ENCODE results near the gene MAN1C1.

Gene MAN1C1

GRCh38 chr1:25763493-25763892 is 146.9 kb downstream of the MAN1C1 start:
- WGBS (ENCODE audit: insufficient coverage, insufficient read length): no CpG with 5 or more reads among the region's 10 CpGs

GRCh38 chr1:25765136-25765922 is 148.7 kb downstream of the MAN1C1 start:
- WGBS (ENCODE audit: insufficient coverage, insufficient read length): no CpG with 5 or more reads among the region's 8 CpGs
- H3K4me1 ChIP-seq (ENCODE audit: control insufficient read depth, insufficient read depth, low read length): no peaks in the 10 kb centered on the region
- H3K27me3 ChIP-seq (ENCODE audit: control insufficient read depth, insufficient read depth, low read length): no peaks in the 10 kb centered on the region
- no peak for DNase-seq (ENCODE audit: low read depth, low spot score)
- no peaks in the 10 kb centered on the region for H3K9me3 ChIP-seq (ENCODE audit: control insufficient read depth, insufficient read depth, low read length)
- no peak overlapping the region for H3K4me3 ChIP-seq (ENCODE audit: low read length)
- no peak overlapping the region for H3K27ac ChIP-seq (ENCODE audit: low read length)
- H3K36me3 ChIP-seq (ENCODE audit: control insufficient read depth, insufficient read depth, low read length): no peaks in the 10 kb centered on the region

More at GRCh38 chr1:25763493-25763892, 146.9 kb downstream of the MAN1C1 start:
- no peaks in the 10 kb centered on the region for H3K9me3 ChIP-seq (ENCODE audit: control insufficient read depth, insufficient read depth, low read length)
- no peak for DNase-seq (ENCODE audit: low read depth, low spot score)
- no peaks in the 10 kb centered on the region for H3K36me3 ChIP-seq (ENCODE audit: control insufficient read depth, insufficient read depth, low read length)
- no peak overlapping the region for H3K4me3 ChIP-seq (ENCODE audit: low read length)
- no peaks in the 10 kb centered on the region for H3K27me3 ChIP-seq (ENCODE audit: control insufficient read depth, insufficient read depth, low read length)
- no peak overlapping the region for H3K27ac ChIP-seq (ENCODE audit: low read length)
- no peaks in the 10 kb centered on the region for H3K4me1 ChIP-seq (ENCODE audit: control insufficient read depth, insufficient read depth, low read length)

GRCh38 chr1:25765923-25766589 is 149.5 kb downstream of the MAN1C1 start:
- no peak overlapping the region for H3K4me3 ChIP-seq (ENCODE audit: low read length)
- H3K36me3 ChIP-seq (ENCODE audit: control insufficient read depth, insufficient read depth, low read length): no peaks in the 10 kb centered on the region
- H3K9me3 ChIP-seq (ENCODE audit: control insufficient read depth, insufficient read depth, low read length): no peaks in the 10 kb centered on the region
- no peaks in the 10 kb centered on the region for H3K4me1 ChIP-seq (ENCODE audit: control insufficient read depth, insufficient read depth, low read length)
- WGBS (ENCODE audit: insufficient coverage, insufficient read length): no CpG with 5 or more reads among the region's 13 CpGs
- DNase-seq (ENCODE audit: low read depth, low spot score): no peak
- H3K27me3 ChIP-seq (ENCODE audit: control insufficient read depth, insufficient read depth, low read length): no peaks in the 10 kb centered on the region
- H3K27ac ChIP-seq (ENCODE audit: low read length): no peak overlapping the region

- no peak overlapping the region for H3K27ac ChIP-seq (ENCODE audit: low read length)
- no peaks in the 10 kb centered on the region for H3K36me3 ChIP-seq (ENCODE audit: control insufficient read depth, insufficient read depth, low read length)
- no peak for DNase-seq (ENCODE audit: low read depth, low spot score)
- no peaks in the 10 kb centered on the region for H3K27me3 ChIP-seq (ENCODE audit: control insufficient read depth, insufficient read depth, low read length)
- peaks cover under 1% of the 10 kb centered on the region; the same call in 1 of the 2 replicates for H3K4me1 ChIP-seq (ENCODE audit: control insufficient read depth, insufficient read depth, low read length)
- no peak overlapping the region for H3K4me3 ChIP-seq (ENCODE audit: low read length)
- H3K9me3 ChIP-seq (ENCODE audit: control insufficient read depth, insufficient read depth, low read length): no peaks in the 10 kb centered on the region
- WGBS (ENCODE audit: insufficient coverage, insufficient read length): 100% methylated on average over 1 of the region's 13 CpGs
Observed at GRCh38 chr1:25766721-25767436, 150.3 kb downstream of the MAN1C1 start.

GRCh38 chr1:25767437-25767770 is 150.8 kb downstream of the MAN1C1 start:
- no peak overlapping the region for H3K27ac ChIP-seq (ENCODE audit: low read length)
- H3K27me3 ChIP-seq (ENCODE audit: control insufficient read depth, insufficient read depth, low read length): no peaks in the 10 kb centered on the region
- no peaks in the 10 kb centered on the region for H3K36me3 ChIP-seq (ENCODE audit: control insufficient read depth, insufficient read depth, low read length)
- no peaks in the 10 kb centered on the region for H3K9me3 ChIP-seq (ENCODE audit: control insufficient read depth, insufficient read depth, low read length)
- peaks cover 1% of the 10 kb centered on the region; the same call in 1 of the 2 replicates for H3K4me1 ChIP-seq (ENCODE audit: control insufficient read depth, insufficient read depth, low read length)
- no peak overlapping the region for H3K4me3 ChIP-seq (ENCODE audit: low read length)
- DNase-seq (ENCODE audit: low read depth, low spot score): no peak

- DNase-seq (ENCODE audit: low read depth, low spot score): no peak
- Histone ChIP-seq H3K9me3 (ENCODE audit: control insufficient read depth, insufficient read depth, low read length) (no peaks in the 10 kb centered on the region), H3K4me1 (ENCODE audit: control insufficient read depth, insufficient read depth, low read length) (peaks cover 1% of the 10 kb centered on the region; the same call in 1 of the 2 replicates)
Observed at GRCh38 chr1:25768999-25769398, 152.4 kb downstream of the MAN1C1 start.

GRCh38 chr1:25769625-25770383 is 153.2 kb downstream of the MAN1C1 start:
- Histone ChIP-seq H3K4me1 (ENCODE audit: control insufficient read depth, insufficient read depth, low read length) (peaks cover 1% of the 10 kb centered on the region; the same call in 1 of the 2 replicates), H3K27ac (ENCODE audit: low read length) (no peak overlapping the region), H3K27me3 (ENCODE audit: control insufficient read depth, insufficient read depth, low read length) (no peaks in the 10 kb centered on the region), H3K36me3 (ENCODE audit: control insufficient read depth, insufficient read depth, low read length) (no peaks in the 10 kb centered on the region), H3K4me3 (ENCODE audit: low read length) (no peak overlapping the region), H3K9me3 (ENCODE audit: control insufficient read depth, insufficient read depth, low read length) (no peaks in the 10 kb centered on the region)
- no peak for DNase-seq (ENCODE audit: low read depth, low spot score)
- WGBS (ENCODE audit: insufficient coverage, insufficient read length): no CpG with 5 or more reads among the region's 27 CpGs

More at GRCh38 chr1:25768999-25769398, 152.4 kb downstream of the MAN1C1 start:
- Histone ChIP-seq H3K27me3 (ENCODE audit: control insufficient read depth, insufficient read depth, low read length) (no peaks in the 10 kb centered on the region), H3K36me3 (ENCODE audit: control insufficient read depth, insufficient read depth, low read length) (no peaks in the 10 kb centered on the region), H3K4me3 (ENCODE audit: low read length) (no peak overlapping the region), H3K27ac (ENCODE audit: low read length) (no peak overlapping the region)
- WGBS (ENCODE audit: insufficient coverage, insufficient read length): 100% methylated on average over 2 of the region's 2 CpGs

- no peak overlapping the region for H3K4me3 ChIP-seq (ENCODE audit: low read length)
Observed at GRCh38 chr1:25770541-25771220, 154.1 kb downstream of the MAN1C1 start.

GRCh38 chr1:25771221-25772114 is 154.9 kb downstream of the MAN1C1 start:
- H3K27ac ChIP-seq (ENCODE audit: low read length): no peak overlapping the region
- DNase-seq (ENCODE audit: low read depth, low spot score): no peak
- peaks cover 1% of the 10 kb centered on the region; the same call in 1 of the 2 replicates for H3K4me1 ChIP-seq (ENCODE audit: control insufficient read depth, insufficient read depth, low read length)
- H3K9me3 ChIP-seq (ENCODE audit: control insufficient read depth, insufficient read depth, low read length): no peaks in the 10 kb centered on the region
- no CpG with 5 or more reads among the region's 34 CpGs for WGBS (ENCODE audit: insufficient coverage, insufficient read length)
- no peaks in the 10 kb centered on the region for H3K36me3 ChIP-seq (ENCODE audit: control insufficient read depth, insufficient read depth, low read length)
- H3K4me3 ChIP-seq (ENCODE audit: low read length): no peak overlapping the region
- no peaks in the 10 kb centered on the region for H3K27me3 ChIP-seq (ENCODE audit: control insufficient read depth, insufficient read depth, low read length)

More at GRCh38 chr1:25770541-25771220, 154.1 kb downstream of the MAN1C1 start:
- H3K36me3 ChIP-seq (ENCODE audit: control insufficient read depth, insufficient read depth, low read length): no peaks in the 10 kb centered on the region
- no peak for DNase-seq (ENCODE audit: low read depth, low spot score)
- no peak overlapping the region for H3K27ac ChIP-seq (ENCODE audit: low read length)
- H3K27me3 ChIP-seq (ENCODE audit: control insufficient read depth, insufficient read depth, low read length): no peaks in the 10 kb centered on the region
- no CpG with 5 or more reads among the region's 14 CpGs for WGBS (ENCODE audit: insufficient coverage, insufficient read length)
- H3K9me3 ChIP-seq (ENCODE audit: control insufficient read depth, insufficient read depth, low read length): no peaks in the 10 kb centered on the region
- peaks cover 1% of the 10 kb centered on the region; the same call in 1 of the 2 replicates for H3K4me1 ChIP-seq (ENCODE audit: control insufficient read depth, insufficient read depth, low read length)
